DMS153 (cell line): ENCODE measurements around the gene KLC1.

ENCODE experiments used
- DNase-seq: peaks from one replicate; lab custom pipeline; 2025; lab: John Stamatoyannopoulos, UW

The KLC1 gene

GRCh38 chr14:103735815-103736545, 107.0 kb downstream of the KLC1 start:
- DNase-seq: no peak

GRCh38 chr14:103736546-103737431, 107.8 kb downstream of the KLC1 start:
- DNase-seq: no peak

- DNase-seq: no peak
Measured at GRCh38 chr14:103737432-103738045, 108.5 kb downstream of the KLC1 start.

GRCh38 chr14:103738166-103738565, 109.2 kb downstream of the KLC1 start:
- DNase-seq: no peak

GRCh38 chr14:103738701-103739451, 109.9 kb downstream of the KLC1 start:
- DNase-seq: no peak

- DNase-seq: no peak
Measured at GRCh38 chr14:103739466-103739792, 110.4 kb downstream of the KLC1 start.

GRCh38 chr14:103739793-103740501, 110.9 kb downstream of the KLC1 start:
- no peak for DNase-seq

- DNase-seq: no peak
Measured at GRCh38 chr14:103740991-103741689, 112.1 kb downstream of the KLC1 start.

GRCh38 chr14:103741876-103742275, 112.9 kb downstream of the KLC1 start:
- DNase-seq: no peak

- no peak for DNase-seq
Measured at GRCh38 chr14:103742499-103743255, 113.7 kb downstream of the KLC1 start.

GRCh38 chr14:103743691-103744090, 114.7 kb downstream of the KLC1 start:
- DNase-seq: no peak

GRCh38 chr14:103744621-103745395, 115.8 kb downstream of the KLC1 start:
- DNase-seq: no peak

GRCh38 chr14:103745424-103745823, 116.4 kb downstream of the KLC1 start:
- DNase-seq: no peak

GRCh38 chr14:103746701-103747100, 117.7 kb downstream of the KLC1 start:
- no peak for DNase-seq

- no peak for DNase-seq
Measured at GRCh38 chr14:103748534-103748857, 119.5 kb downstream of the KLC1 start.

- no peak for DNase-seq
Measured at GRCh38 chr14:103749452-103749851, 120.4 kb downstream of the KLC1 start.

GRCh38 chr14:103749860-103750259, 120.8 kb downstream of the KLC1 start:
- no peak for DNase-seq
